Keratinocyte (primary cell): ENCODE results near the gene ZBED3. TPM values are rescaled to one million over a fixed set of nuclear protein-coding genes. Genes with fewer than 3 reads are reported as not detected.

ENCODE experiments used
- DNase-seq: peaks from one replicate; pipeline ENCODE4 v3.0.0-alpha.2; 2011; ENCODE audit warnings: low read depth, missing footprints, low spot score
- FAIRE-seq: peaks from 2 replicates; lab custom pipeline; 2011; peaks lifted over from hg19 to GRCh38; lab: Jason Lieb, UNC
- H2AFZ ChIP-seq: 2 replicates; pipeline ENCODE4 v1.6.0; 2012; ENCODE audit warnings: low read length, control low read depth, inconsistent platforms; ENCODE audit not compliant: control insufficient read depth
- H3K27ac ChIP-seq: 2 replicates; pipeline ENCODE4 v1.5.1; 2011; ENCODE audit warnings: low read length; ENCODE audit not compliant: control insufficient read depth, insufficient read depth
- H3K27me3 ChIP-seq: 3 replicates; pipeline ENCODE4 v1.6.0; 2011; ENCODE audit warnings: low read length; ENCODE audit not compliant: control insufficient read depth, insufficient read depth; ENCODE audit errors: extremely low read depth
- H3K36me3 ChIP-seq, 2 experiments: 2 replicates in 1 of 2; 3 replicates in 1 of 2; pipeline ENCODE4 v1.5.1; 2011; ENCODE audit warnings: low read length in 2 of 2, mild to moderate bottlenecking in 1 of 2; ENCODE audit not compliant: control insufficient read depth in 2 of 2, insufficient read depth in 2 of 2; ENCODE audit errors: extremely low read depth in 1 of 2
- H3K4me1 ChIP-seq: 3 replicates; pipeline ENCODE4 v1.5.1; 2011; ENCODE audit warnings: low read length; ENCODE audit not compliant: control insufficient read depth, insufficient read depth; ENCODE audit errors: extremely low read depth
- H3K4me2 ChIP-seq: 3 replicates; pipeline ENCODE4 v1.6.0; 2011; ENCODE audit warnings: low read depth, low read length; ENCODE audit not compliant: control insufficient read depth, insufficient read depth; ENCODE audit errors: extremely low read depth
- H3K4me3 ChIP-seq, 3 experiments: fragments of 200-600 bp in 1 of 3; sonication (generic) in 1 of 3; 2 replicates in 2 of 3; 3 replicates in 1 of 3; pipeline ENCODE4 v1.5.1; 2011 to 2016; ENCODE audit warnings: low read length in 3 of 3, mild to moderate bottlenecking in 3 of 3, control low read depth in 2 of 3, inconsistent platforms in 1 of 3, low read depth in 1 of 3, mixed read lengths in 1 of 3, mixed run types in 1 of 3, moderate library complexity in 1 of 3; ENCODE audit not compliant: control insufficient read depth in 2 of 3, insufficient read depth in 2 of 3; ENCODE audit errors: extremely low read depth in 1 of 3
- H3K79me2 ChIP-seq: 2 replicates; pipeline ENCODE4 v1.6.0; 2012; ENCODE audit warnings: low read length; ENCODE audit not compliant: control insufficient read depth, insufficient read depth
- H3K9ac ChIP-seq: 3 replicates; pipeline ENCODE4 v1.6.0; 2011; ENCODE audit warnings: low read length; ENCODE audit not compliant: control insufficient read depth, insufficient read depth; ENCODE audit errors: extremely low read depth
- H3K9me1 ChIP-seq: 3 replicates; pipeline ENCODE4 v1.6.0; 2011; ENCODE audit warnings: low read length; ENCODE audit not compliant: control insufficient read depth, insufficient read depth; ENCODE audit errors: extremely low read depth
- H3K9me3 ChIP-seq: 2 replicates; pipeline ENCODE4 v1.5.1; 2012; ENCODE audit warnings: low read depth, low read length; ENCODE audit not compliant: control insufficient read depth
- H4K20me1 ChIP-seq: 3 replicates; pipeline ENCODE4 v1.6.0; 2011; ENCODE audit warnings: low read length; ENCODE audit not compliant: control insufficient read depth, insufficient read depth; ENCODE audit errors: extremely low read depth
- EZH2 ChIP-seq: IDR thresholded peaks from one replicate; pipeline ENCODE4 v1.6.1; 2012; ENCODE audit warnings: inconsistent platforms, mild to moderate bottlenecking, low read length, moderate library complexity
- dilution Hi-C: fragments of 300-500 bp; cut with MboI; formaldehyde crosslinking; loops from one replicate; pipeline ENCODE4 v1.7.0; 2020; ENCODE audit warnings: low sequenced_read_pairs; ENCODE audit not compliant: extremely low pct_ligation_motif_present
- polyA plus RNA-seq, 5 experiments: library from polyadenylated mRNA; depleted of rRNA in 3 of 5; stranded (reverse) in 3 of 5; stranded (forward) in 1 of 5; unstranded in 1 of 5; fragments of >200 nt; gene quantifications; 1 replicate in 1 of 5; 2 replicates in 3 of 5; 3 replicates in 1 of 5; pipeline versions ENCODE4 v1.2.1 to v1.2.3, GENCODE V29; 2011 to 2012; ENCODE audit warnings: missing spikeins in 2 of 5, low read depth in 1 of 5, low replicate concordance in 1 of 5
- TF ChIP-seq, protein P1 (sequence below), 3 experiments: IDR thresholded peaks in 1 of 3; conservative IDR thresholded peaks in 1 of 3; optimal IDR thresholded peaks in 1 of 3; 2 replicates in 2 of 3; 3 replicates in 1 of 3; pipeline versions ENCODE3 to v1.5.1; 2011; ENCODE audit warnings: low read length in 3 of 3, mild to moderate bottlenecking in 3 of 3, moderate library complexity in 2 of 3, control low read depth in 1 of 3, inconsistent platforms in 1 of 3; ENCODE audit not compliant: insufficient read depth in 2 of 3; ENCODE audit errors: extremely low read depth in 1 of 3

Gene ZBED3
- polyA plus RNA-seq, 1 donor (not counting 4 experiments of a cell fraction or from before 2014, with no cell fraction given): 0.59 TPM

DNA sequence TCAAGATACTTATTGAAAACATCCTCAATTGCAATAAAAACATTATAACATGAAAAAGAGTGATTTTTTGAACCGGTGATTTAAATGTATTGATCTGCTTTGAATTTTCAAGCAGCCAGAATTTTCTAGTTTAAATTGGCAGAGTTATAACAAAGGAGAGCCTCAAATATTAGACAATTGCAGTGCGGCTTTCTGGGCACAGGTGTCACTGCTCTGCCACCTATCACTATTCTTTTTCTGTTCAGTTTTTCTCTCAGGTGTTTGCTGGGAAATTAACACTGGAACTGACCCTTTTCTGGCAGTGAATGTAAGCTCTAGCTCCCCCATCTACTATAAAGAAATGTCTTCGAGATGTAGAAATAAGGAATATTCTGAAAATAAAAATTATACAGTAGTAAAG, 23.0 kb downstream of the ZBED3 start:
- dilution Hi-C loops: no loop called here
- H3K9ac ChIP-seq: no peak overlapping the region
- H3K9me1 ChIP-seq: no peaks in the 10 kb centered on the region
- no peaks in the 10 kb centered on the region for H3K27me3 ChIP-seq
- H3K36me3 ChIP-seq: peaks cover 7 to 13% of the 10 kb centered on the region in 2 experiments
- FAIRE-seq (no peak), DNase-seq (no peak)
- no peak overlapping the region for H3K4me2 ChIP-seq
- H3K9me3 ChIP-seq: no peaks in the 10 kb centered on the region
- H4K20me1 ChIP-seq: no peaks in the 10 kb centered on the region
- H3K27ac ChIP-seq: no peak overlapping the region
- no peak overlapping the region for H3K4me3 ChIP-seq
- H2AFZ ChIP-seq: no peak overlapping the region
- no peaks in the 10 kb centered on the region for H3K4me1 ChIP-seq
- TF ChIP-seq EZH2: no peak
- TF ChIP-seq, protein P1, sequence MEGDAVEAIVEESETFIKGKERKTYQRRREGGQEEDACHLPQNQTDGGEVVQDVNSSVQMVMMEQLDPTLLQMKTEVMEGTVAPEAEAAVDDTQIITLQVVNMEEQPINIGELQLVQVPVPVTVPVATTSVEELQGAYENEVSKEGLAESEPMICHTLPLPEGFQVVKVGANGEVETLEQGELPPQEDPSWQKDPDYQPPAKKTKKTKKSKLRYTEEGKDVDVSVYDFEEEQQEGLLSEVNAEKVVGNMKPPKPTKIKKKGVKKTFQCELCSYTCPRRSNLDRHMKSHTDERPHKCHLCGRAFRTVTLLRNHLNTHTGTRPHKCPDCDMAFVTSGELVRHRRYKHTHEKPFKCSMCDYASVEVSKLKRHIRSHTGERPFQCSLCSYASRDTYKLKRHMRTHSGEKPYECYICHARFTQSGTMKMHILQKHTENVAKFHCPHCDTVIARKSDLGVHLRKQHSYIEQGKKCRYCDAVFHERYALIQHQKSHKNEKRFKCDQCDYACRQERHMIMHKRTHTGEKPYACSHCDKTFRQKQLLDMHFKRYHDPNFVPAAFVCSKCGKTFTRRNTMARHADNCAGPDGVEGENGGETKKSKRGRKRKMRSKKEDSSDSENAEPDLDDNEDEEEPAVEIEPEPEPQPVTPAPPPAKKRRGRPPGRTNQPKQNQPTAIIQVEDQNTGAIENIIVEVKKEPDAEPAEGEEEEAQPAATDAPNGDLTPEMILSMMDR (optimal IDR thresholded peaks at IDR 0.05 in 1 of 3, IDR thresholded peaks at IDR 0.05 in 1 of 3, conservative IDR thresholded peaks at IDR 0.05 in 1 of 3; ENCODE audit: extremely low read depth in 1 of 3, insufficient read depth in 2 of 3, low read length in 3 of 3): peak in 1 of 3 experiments; percentile 9
- H3K79me2 ChIP-seq: no peaks in the 10 kb centered on the region

DNA sequence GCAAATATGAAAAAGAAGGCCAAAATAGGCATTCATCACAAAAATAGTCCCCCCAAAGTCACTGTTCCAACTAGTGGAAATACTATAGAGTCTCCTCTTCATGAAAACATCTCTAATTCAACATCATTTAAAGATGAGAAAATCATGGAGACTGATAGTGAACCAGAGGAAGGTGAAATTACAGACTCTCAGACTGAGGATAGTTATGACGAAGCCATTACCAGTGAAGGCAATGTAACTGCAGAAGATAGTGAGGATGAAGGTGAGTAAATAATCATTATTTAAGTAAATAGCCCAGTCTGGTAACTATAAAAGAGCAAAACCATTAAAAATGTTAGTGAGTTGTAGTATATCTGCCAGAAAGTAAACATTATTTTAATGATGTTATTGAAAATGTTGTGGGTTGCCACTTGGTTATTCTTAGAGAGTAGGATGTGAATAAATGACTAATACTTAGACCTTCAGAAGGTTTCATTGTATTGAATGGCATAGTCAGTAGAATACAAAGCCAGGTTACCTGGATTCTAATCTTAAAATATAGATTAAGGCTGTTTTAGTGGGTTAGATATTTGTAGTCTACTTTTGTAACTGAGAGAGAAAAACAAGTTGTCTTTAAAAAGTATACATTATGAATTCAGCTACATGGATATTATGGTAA, 40.5 kb downstream of the ZBED3 start:
- Histone ChIP-seq H3K9me3 (no peaks in the 10 kb centered on the region), H2AFZ (no peak overlapping the region), H3K27me3 (no peaks in the 10 kb centered on the region), H3K4me1 (no peaks in the 10 kb centered on the region), H3K27ac (no peak overlapping the region), H3K9ac (no peak overlapping the region), H3K36me3 (peaks cover 0 to 4% of the 10 kb centered on the region in 2 experiments), H4K20me1 (no peaks in the 10 kb centered on the region), H3K79me2 (no peaks in the 10 kb centered on the region), H3K4me2 (no peak overlapping the region), H3K9me1 (no peaks in the 10 kb centered on the region), H3K4me3 (no peak overlapping the region)
- DNase-seq (no peak), FAIRE-seq (no peak)
- no peak for TF ChIP-seq EZH2
- TF ChIP-seq, protein P1 (optimal IDR thresholded peaks at IDR 0.05 in 1 of 3, IDR thresholded peaks at IDR 0.05 in 1 of 3, conservative IDR thresholded peaks at IDR 0.05 in 1 of 3; ENCODE audit: extremely low read depth in 1 of 3, insufficient read depth in 2 of 3, low read length in 3 of 3): no peak
- dilution Hi-C loops: no loop called here
